ENCODE results near the gene COMT.

DNA sequence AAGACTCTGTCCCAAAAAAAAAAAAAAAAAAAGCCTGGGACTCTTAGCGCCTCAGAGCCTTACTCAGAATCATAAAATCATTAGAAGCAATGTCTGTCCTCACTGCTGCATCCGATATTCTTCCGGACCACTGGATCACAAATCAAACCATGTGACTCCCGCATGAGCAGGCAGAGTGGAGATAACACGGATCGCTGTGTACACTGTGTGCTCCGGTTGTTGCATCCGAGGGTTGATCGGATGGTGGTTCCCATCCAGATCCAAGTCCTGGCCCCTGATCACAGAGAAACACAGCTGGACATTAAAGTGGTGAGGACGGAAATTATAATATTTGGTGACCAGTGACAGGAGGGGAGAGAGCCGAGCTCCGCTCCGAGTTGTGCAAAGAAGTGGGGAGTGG lies 9.8 kb downstream of the COMT start:
- TF ChIP-seq, protein P1, sequence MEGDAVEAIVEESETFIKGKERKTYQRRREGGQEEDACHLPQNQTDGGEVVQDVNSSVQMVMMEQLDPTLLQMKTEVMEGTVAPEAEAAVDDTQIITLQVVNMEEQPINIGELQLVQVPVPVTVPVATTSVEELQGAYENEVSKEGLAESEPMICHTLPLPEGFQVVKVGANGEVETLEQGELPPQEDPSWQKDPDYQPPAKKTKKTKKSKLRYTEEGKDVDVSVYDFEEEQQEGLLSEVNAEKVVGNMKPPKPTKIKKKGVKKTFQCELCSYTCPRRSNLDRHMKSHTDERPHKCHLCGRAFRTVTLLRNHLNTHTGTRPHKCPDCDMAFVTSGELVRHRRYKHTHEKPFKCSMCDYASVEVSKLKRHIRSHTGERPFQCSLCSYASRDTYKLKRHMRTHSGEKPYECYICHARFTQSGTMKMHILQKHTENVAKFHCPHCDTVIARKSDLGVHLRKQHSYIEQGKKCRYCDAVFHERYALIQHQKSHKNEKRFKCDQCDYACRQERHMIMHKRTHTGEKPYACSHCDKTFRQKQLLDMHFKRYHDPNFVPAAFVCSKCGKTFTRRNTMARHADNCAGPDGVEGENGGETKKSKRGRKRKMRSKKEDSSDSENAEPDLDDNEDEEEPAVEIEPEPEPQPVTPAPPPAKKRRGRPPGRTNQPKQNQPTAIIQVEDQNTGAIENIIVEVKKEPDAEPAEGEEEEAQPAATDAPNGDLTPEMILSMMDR (conservative IDR thresholded peaks at IDR 0.05; ENCODE audit: low read depth, low read length) = no peak
- no peak for TF ChIP-seq NFE2L2 (IDR thresholded peaks at IDR 0.05; ENCODE audit: low read depth, low read length)
- TF ChIP-seq MXI1 (IDR thresholded peaks at IDR 0.05; ENCODE audit: borderline replicate concordance, low read depth, low read length) = no peak
- TF ChIP-seq POLR2A (IDR thresholded peaks at IDR 0.05; ENCODE audit: low read depth, low read length) = no peak
- TF ChIP-seq FOS (IDR thresholded peaks at IDR 0.05; ENCODE audit: low read depth, low read length) = no peak
- TF ChIP-seq, protein P2, sequence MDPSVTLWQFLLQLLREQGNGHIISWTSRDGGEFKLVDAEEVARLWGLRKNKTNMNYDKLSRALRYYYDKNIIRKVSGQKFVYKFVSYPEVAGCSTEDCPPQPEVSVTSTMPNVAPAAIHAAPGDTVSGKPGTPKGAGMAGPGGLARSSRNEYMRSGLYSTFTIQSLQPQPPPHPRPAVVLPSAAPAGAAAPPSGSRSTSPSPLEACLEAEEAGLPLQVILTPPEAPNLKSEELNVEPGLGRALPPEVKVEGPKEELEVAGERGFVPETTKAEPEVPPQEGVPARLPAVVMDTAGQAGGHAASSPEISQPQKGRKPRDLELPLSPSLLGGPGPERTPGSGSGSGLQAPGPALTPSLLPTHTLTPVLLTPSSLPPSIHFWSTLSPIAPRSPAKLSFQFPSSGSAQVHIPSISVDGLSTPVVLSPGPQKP (IDR thresholded peaks at IDR 0.05; ENCODE audit: borderline replicate concordance, low read depth, low read length) = no peak
- no peak for TF ChIP-seq RCOR1 (IDR thresholded peaks at IDR 0.05; ENCODE audit: insufficient replicate concordance, low read length)
- no peak for TF ChIP-seq RAD21 (IDR thresholded peaks at IDR 0.05; ENCODE audit: low read length)
- no peak for TF ChIP-seq CHD1 (IDR thresholded peaks at IDR 0.05; ENCODE audit: low read depth, low read length)
- no peak for TF ChIP-seq RFX5 (IDR thresholded peaks at IDR 0.05; ENCODE audit: low read depth, low read length)
- TF ChIP-seq SMC3 (IDR thresholded peaks at IDR 0.05; ENCODE audit: low read depth, low read length) = no peak
- no peak for TF ChIP-seq MAZ (IDR thresholded peaks at IDR 0.05; ENCODE audit: borderline replicate concordance, low read depth, low read length)
- no peak for TF ChIP-seq BHLHE40 (IDR thresholded peaks at IDR 0.05; ENCODE audit: low read depth, low read length)
- TF ChIP-seq CEBPB (IDR thresholded peaks at IDR 0.05; ENCODE audit: low read depth, low read length) = no peak
